Measurements from ENCODE around the gene KCNJ13.
A peak's percentile ranks its signal among the peaks of the same experiment; 100 is the strongest.

KCNJ13 gene

DNA sequence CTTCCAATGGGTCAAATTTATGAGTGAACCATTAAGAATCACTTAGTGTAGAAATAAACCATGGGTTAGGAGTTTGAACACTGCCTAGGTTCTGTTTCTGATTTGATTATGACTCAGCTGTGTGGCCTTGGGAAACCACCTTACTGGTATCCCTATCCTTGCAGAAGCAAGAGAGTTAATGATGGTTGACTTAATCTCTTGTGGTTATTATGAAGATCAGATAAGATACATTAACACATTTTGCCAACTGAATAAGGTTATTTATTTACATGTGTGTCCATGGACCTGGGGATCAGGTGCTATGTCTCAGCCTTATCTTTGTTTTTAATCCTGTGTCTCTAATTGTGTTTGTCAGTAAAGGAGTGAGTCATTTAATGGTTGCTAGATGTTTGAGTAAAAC lies 5.4 kb upstream of the KCNJ13 start:
- H3K9me3 ChIP-seq (replicated peaks; ENCODE audit: insufficient read depth, low read length), result no peaks in the 10 kb centered on the region
- no peak overlapping the region for H3K27ac ChIP-seq (ENCODE audit: low read length)
- no peak overlapping the region for H3K4me2 ChIP-seq (ENCODE audit: low read depth, low read length)
- H2AFZ ChIP-seq (ENCODE audit: low read length), result no peak overlapping the region
- H3K9me2 ChIP-seq (replicated peaks; ENCODE audit: insufficient read depth, low read length), result no peaks in the 10 kb centered on the region
- no peaks in the 10 kb centered on the region for H4K20me1 ChIP-seq (ENCODE audit: insufficient read depth, low read length)
- peak; percentile 18 for DNase-seq
- no peaks in the 10 kb centered on the region for H3F3A ChIP-seq (ENCODE audit: insufficient read depth, low read length)
- H3K27me3 ChIP-seq (replicated peaks; ENCODE audit: insufficient read depth, low read length), result no peaks in the 10 kb centered on the region
- no peak overlapping the region for H3K9ac ChIP-seq (ENCODE audit: low read length)
- no peaks in the 10 kb centered on the region for H3K36me3 ChIP-seq (replicated peaks; ENCODE audit: insufficient read depth, low read length)
- H3K4me1 ChIP-seq (ENCODE audit: low read length), result no peaks in the 10 kb centered on the region
- H3K79me2 ChIP-seq (ENCODE audit: low read length), result no peaks in the 10 kb centered on the region
- TF ChIP-seq, protein P1, sequence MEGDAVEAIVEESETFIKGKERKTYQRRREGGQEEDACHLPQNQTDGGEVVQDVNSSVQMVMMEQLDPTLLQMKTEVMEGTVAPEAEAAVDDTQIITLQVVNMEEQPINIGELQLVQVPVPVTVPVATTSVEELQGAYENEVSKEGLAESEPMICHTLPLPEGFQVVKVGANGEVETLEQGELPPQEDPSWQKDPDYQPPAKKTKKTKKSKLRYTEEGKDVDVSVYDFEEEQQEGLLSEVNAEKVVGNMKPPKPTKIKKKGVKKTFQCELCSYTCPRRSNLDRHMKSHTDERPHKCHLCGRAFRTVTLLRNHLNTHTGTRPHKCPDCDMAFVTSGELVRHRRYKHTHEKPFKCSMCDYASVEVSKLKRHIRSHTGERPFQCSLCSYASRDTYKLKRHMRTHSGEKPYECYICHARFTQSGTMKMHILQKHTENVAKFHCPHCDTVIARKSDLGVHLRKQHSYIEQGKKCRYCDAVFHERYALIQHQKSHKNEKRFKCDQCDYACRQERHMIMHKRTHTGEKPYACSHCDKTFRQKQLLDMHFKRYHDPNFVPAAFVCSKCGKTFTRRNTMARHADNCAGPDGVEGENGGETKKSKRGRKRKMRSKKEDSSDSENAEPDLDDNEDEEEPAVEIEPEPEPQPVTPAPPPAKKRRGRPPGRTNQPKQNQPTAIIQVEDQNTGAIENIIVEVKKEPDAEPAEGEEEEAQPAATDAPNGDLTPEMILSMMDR (IDR thresholded peaks at IDR 0.05; ENCODE audit: low read length), result no peak
- H3K4me3 ChIP-seq (ENCODE audit: low read length), result no peak overlapping the region

DNA sequence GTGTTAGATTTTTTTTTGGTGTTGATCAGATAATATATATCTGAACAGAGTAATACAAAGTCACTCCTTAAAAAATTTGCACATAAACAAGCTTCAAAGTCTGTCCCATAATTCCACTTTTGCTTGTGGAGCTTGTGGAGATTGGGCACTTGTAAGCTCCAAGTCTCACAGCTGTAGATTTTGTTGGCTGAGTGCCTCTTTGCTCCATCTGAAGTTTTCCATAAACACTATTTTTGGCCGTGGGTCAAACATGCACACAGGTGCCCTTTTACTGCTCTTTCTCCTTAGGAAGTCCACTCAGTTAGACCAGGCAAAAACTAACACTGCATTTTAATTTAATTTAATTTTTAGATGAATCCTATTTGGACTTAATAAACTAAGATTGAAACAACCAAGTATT lies 3.6 kb upstream of the KCNJ13 start:
- TF ChIP-seq, protein P1 (IDR thresholded peaks at IDR 0.05; ENCODE audit: low read length), result no peak
- TF ChIP-seq EZH2phosphoT487 (IDR thresholded peaks at IDR 0.05; ENCODE audit: low read length) (no peak), EZH2 (optimal IDR thresholded peaks at IDR 0.05; ENCODE audit: low read depth, low read length) (no peak)
- Histone ChIP-seq H3K4me1 (ENCODE audit: low read length) (no peaks in the 10 kb centered on the region), H3K4me3 (ENCODE audit: low read length) (no peak overlapping the region), H3K27ac (ENCODE audit: low read length) (no peak overlapping the region), H3K9me3 (replicated peaks; ENCODE audit: insufficient read depth, low read length) (no peaks in the 10 kb centered on the region), H3K27me3 (replicated peaks; ENCODE audit: insufficient read depth, low read length) (no peaks in the 10 kb centered on the region), H2AFZ (ENCODE audit: low read length) (no peak overlapping the region), H3K4me2 (ENCODE audit: low read depth, low read length) (no peak overlapping the region), H3K79me2 (ENCODE audit: low read length) (no peaks in the 10 kb centered on the region), H3K9me2 (replicated peaks; ENCODE audit: insufficient read depth, low read length) (no peaks in the 10 kb centered on the region), H3F3A (ENCODE audit: insufficient read depth, low read length) (no peaks in the 10 kb centered on the region), H4K20me1 (ENCODE audit: insufficient read depth, low read length) (no peaks in the 10 kb centered on the region), H3K9ac (ENCODE audit: low read length) (no peak overlapping the region), H3K36me3 (replicated peaks; ENCODE audit: insufficient read depth, low read length) (no peaks in the 10 kb centered on the region; the same call in 1 of the 2 replicates)
- DNase-seq, result no peak

DNA sequence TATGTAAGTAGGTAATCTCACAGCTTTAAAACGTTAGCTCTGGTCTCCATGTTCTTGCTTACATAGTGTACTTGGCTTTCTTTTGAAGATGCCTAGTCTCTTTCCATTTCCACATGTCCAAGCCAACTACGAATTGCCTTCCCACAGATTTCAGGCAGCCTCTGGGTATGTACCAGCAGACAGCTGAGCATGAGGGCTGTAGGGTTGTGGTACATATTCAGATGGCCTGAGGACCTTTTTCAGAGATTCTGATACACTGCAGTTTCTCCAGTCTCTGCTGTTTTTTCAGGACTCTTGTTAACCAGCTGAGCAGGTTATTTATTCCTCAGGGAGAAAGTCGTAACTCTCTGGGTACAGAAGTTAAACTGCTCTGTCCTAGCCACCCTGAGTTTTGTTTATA lies 3.1 kb upstream of the KCNJ13 start:
- H3K9me3 ChIP-seq (replicated peaks; ENCODE audit: insufficient read depth, low read length), result no peaks in the 10 kb centered on the region
- DNase-seq, result no peak
- no peak for TF ChIP-seq EZH2 (optimal IDR thresholded peaks at IDR 0.05; ENCODE audit: low read depth, low read length)
- TF ChIP-seq, protein P1 (IDR thresholded peaks at IDR 0.05; ENCODE audit: low read length), result no peak
- no peak for TF ChIP-seq EZH2phosphoT487 (IDR thresholded peaks at IDR 0.05; ENCODE audit: low read length)
- H3K27me3 ChIP-seq (replicated peaks; ENCODE audit: insufficient read depth, low read length), result no peaks in the 10 kb centered on the region
- no peaks in the 10 kb centered on the region; the same call in 1 of the 2 replicates for H3K36me3 ChIP-seq (replicated peaks; ENCODE audit: insufficient read depth, low read length)
- no peak overlapping the region for H3K27ac ChIP-seq (ENCODE audit: low read length)
- H3F3A ChIP-seq (ENCODE audit: insufficient read depth, low read length), result no peaks in the 10 kb centered on the region
- no peak overlapping the region for H3K4me3 ChIP-seq (ENCODE audit: low read length)
- H3K9ac ChIP-seq (ENCODE audit: low read length), result no peak overlapping the region
- no peak overlapping the region for H3K4me2 ChIP-seq (ENCODE audit: low read depth, low read length)
- H3K9me2 ChIP-seq (replicated peaks; ENCODE audit: insufficient read depth, low read length), result no peaks in the 10 kb centered on the region
- no peak overlapping the region for H2AFZ ChIP-seq (ENCODE audit: low read length)
- H3K79me2 ChIP-seq (ENCODE audit: low read length), result no peaks in the 10 kb centered on the region
- no peaks in the 10 kb centered on the region for H4K20me1 ChIP-seq (ENCODE audit: insufficient read depth, low read length)
- H3K4me1 ChIP-seq (ENCODE audit: low read length), result no peaks in the 10 kb centered on the region
